GM20000 (cell line): ENCODE measurements around the gene BTBD18.

Experiments
- DNase-seq: peaks from one replicate; pipeline ENCODE4 v3.0.0; 2012; ENCODE audit warnings: low spot score
- CTCF ChIP-seq: IDR thresholded peaks from 2 replicates; pipeline ENCODE4 v1.5.1; 2012; ENCODE audit warnings: mild to moderate bottlenecking, control low read depth; ENCODE audit errors: extremely low read depth, missing control alignments

The BTBD18 gene

DNA sequence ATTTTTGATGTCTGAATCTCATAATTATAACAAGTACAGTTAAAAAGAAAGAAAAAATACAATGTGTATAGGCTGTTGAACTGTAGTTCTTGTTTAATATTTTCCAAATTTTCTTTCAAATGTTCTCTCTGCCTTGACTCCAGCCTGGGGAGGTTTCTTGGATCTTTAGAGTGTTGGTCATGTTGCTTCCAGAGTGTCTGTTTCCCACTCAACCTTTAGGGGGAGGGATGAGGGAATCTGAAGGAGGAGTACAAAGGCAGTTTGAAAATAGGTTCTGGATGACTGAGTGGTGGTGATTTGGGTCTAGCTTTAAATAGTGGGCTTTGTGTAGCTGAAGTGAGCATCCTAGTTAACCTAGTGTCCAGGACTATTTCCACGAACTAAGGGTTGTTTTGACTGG, 11.9 kb upstream of the BTBD18 start:
- DNase-seq: no peak
- no peak for TF ChIP-seq CTCF

DNA sequence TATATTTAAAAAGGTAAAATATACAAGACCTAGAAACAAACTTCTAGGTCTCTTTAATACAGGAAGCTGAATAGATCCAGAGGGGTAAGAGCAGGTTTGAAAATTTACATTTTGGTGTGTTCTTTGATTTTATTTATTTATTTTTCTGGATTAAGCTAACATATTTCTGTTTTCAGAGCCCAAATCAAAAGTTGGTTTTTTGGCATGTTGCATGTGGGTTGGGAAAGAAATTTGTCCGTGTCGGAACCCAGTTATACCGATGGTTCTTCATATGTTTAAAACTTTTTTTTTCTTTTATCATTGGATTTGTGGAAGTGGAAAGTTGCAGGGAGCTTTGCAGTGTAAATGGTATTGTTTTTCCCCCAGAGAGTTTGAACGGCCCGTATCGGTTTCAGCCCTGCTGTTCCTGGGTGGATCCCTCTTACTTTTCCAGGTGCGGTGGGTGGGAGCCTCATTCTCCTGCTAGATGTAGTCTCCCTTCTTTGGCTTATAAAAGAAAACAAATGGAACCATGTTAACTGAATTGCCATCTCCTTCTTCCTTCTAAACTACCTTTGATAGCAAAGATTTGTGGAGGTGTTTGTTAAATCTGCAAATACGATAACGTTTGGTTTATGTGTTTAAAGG, 10.7 kb upstream of the BTBD18 start:
- DNase-seq: no peak
- TF ChIP-seq CTCF: no peak

GRCh38 chr11:57761301-57762234, 9.9 kb upstream of the BTBD18 start, which contains the start of gene CTNND1:
TSS of gene CTNND1 (plus strand) at chr11:57761802. CDS start at chr11:57791479, 29,677 bp downstream.
- DNase-seq: peak; percentile 89
- no peak for TF ChIP-seq CTCF

DNA sequence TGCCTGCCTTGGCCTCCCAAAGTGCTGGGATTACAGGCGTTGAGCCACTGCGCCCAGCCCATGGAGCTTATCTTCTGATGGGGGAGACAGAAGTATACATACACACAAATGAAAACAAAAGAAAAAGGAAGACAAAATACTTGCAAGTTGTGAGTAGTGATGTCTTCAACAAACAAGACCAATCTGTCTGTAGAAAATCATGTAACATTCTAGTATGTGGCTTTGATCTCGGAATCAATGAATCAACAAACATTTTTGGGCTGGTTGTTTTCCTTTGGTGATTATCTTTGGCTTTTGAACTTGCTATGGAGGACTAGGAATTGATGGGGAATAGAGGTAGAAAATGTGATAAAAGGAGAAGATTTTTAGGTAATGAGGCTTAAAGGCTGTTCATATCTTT, 6.6 kb upstream of the BTBD18 start:
- TF ChIP-seq CTCF: no peak
- no peak for DNase-seq

- no peak for TF ChIP-seq CTCF
- no peak for DNase-seq
Measured at GRCh38 chr11:57752954-57753353, 1.3 kb upstream of the BTBD18 start.

DNA sequence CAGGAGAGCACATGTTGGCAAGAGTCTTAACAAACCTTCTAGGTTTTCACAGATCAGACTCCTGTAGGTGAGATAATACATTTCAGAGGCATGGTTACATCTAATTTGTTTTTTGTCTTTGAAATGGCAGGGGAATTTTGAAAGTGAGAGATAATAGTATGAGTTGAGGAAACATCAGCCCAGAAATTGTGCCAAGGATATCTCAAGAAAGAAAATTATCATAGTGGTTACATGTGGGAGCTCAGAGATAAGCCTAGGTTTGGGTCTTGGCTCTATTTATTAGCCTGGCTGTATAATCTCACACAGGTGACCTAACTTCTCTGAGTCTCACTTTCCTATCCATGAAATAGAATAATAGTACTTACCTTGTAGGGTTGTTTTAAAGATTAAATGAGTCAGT, 443 bp downstream of the BTBD18 start:
- no peak for TF ChIP-seq CTCF
- DNase-seq: no peak

GRCh38 chr11:57746920-57747319, 4.7 kb downstream of the BTBD18 start:
- no peak for TF ChIP-seq CTCF
- DNase-seq: no peak
